ENCODE data around the gene ABR. TPM values are rescaled to one million over a fixed set of nuclear protein-coding genes. Genes with fewer than 3 reads are reported as not detected.
"Not testable (repeated sequence)": the region's sequence is repeated elsewhere in the genome, so short reads cannot be mapped to it uniquely, and the experiment has no call there.

Gene ABR
- total RNA-seq, 1 donor from 2014 or later: 70.9 TPM

GRCh38 chr17:1047879-1048470 is 131.8 kb downstream of the ABR start:
- no peak for TF ChIP-seq EZH2 (IDR thresholded peaks at IDR 0.05; ENCODE audit: insufficient read depth, low read length)
- no peak for TF ChIP-seq CTCF (IDR thresholded peaks at IDR 0.05; ENCODE audit: insufficient read depth, low read depth, low read length)
- Histone ChIP-seq H2AFZ (ENCODE audit: low read depth, low read length) (no peak overlapping the region), H3K9ac (ENCODE audit: low read length) (no peak overlapping the region), H3K36me3 (ENCODE audit: insufficient read depth, low read length) (no peaks in the 10 kb centered on the region), H3K27ac (ENCODE audit: low read depth, low read length) (no peak overlapping the region), H4K20me1 (ENCODE audit: insufficient read depth, low read length) (peaks cover 29% of the 10 kb centered on the region), H3K4me3 (ENCODE audit: insufficient read depth, low read depth, low read length) (no peak overlapping the region), H3K27me3 (ENCODE audit: insufficient read depth, low read length) (no peaks in the 10 kb centered on the region), H3K9me3 (ENCODE audit: insufficient read depth, low read depth, low read length) (no peaks in the 10 kb centered on the region), H3K4me2 (ENCODE audit: low read length) (no peak overlapping the region), H3K4me1 (ENCODE audit: insufficient read depth, low read length) (peaks cover 9% of the 10 kb centered on the region), H3K79me2 (ENCODE audit: insufficient read depth, low read length) (peaks cover under 1% of the 10 kb centered on the region)
- Mint-ChIP-seq H3K4me3 (ENCODE audit: unreplicated experiment) (no peak overlapping the region), H3K36me3 (ENCODE audit: low read depth, unreplicated experiment) (peaks cover 11% of the 10 kb centered on the region), H3K27ac (ENCODE audit: unreplicated experiment) (no peak overlapping the region), H3K4me1 (ENCODE audit: low read depth, unreplicated experiment) (peaks cover 2% of the 10 kb centered on the region), H3K9me3 (ENCODE audit: unreplicated experiment) (no peaks in the 10 kb centered on the region), H3K27me3 (ENCODE audit: low read depth, unreplicated experiment) (no peaks in the 10 kb centered on the region)
- DNase-seq (ENCODE audit: low read depth) (no peak), FAIRE-seq (no peak)

DNA sequence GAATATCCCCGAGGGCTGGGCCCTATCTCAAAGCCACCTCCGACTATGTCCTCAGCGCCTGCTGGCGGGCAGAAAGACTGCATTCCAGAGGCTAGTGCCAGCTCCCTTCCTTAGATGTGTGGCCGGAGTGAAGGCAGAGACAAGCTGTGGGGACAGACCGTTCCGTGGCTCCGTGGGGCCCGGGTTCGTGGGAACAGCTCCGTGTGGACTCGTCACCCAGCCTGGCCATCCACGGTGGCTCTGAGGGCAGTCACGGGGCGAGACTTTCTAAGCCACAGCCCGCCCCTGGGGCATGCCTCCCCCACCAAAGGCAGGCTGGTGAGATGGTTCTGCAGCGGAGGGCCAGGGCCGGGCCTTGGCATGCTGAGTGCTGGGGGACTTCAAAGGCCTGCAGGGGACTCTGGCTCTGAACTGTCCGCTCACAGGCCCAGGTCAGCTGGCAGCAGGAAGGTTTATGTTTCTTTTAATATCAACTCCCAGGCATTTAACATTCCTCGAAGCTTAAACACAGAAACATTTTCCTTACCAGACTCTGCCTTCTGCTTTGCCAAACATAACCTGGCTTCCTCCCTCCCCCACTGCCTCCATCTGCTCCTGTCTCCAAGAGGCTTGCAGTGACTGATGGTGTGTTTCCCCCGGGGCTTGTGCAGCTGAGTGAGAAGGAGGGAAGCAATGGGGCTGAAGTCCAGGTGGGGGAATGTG is 132.5 kb downstream of the ABR start:
- H2AFZ ChIP-seq (ENCODE audit: low read depth, low read length): no peak overlapping the region
- FAIRE-seq: no peak
- peaks cover 2% of the 10 kb centered on the region for H3K4me1 Mint-ChIP-seq (ENCODE audit: low read depth, unreplicated experiment)
- H3K27me3 Mint-ChIP-seq (ENCODE audit: low read depth, unreplicated experiment): no peaks in the 10 kb centered on the region
- no peak overlapping the region for H3K27ac ChIP-seq (ENCODE audit: low read depth, low read length)
- TF ChIP-seq CTCF (IDR thresholded peaks at IDR 0.05; ENCODE audit: insufficient read depth, low read depth, low read length): no peak
- TF ChIP-seq EZH2 (IDR thresholded peaks at IDR 0.05; ENCODE audit: insufficient read depth, low read length): no peak
- DNase-seq (ENCODE audit: low read depth): peak; percentile 49
- H4K20me1 ChIP-seq (ENCODE audit: insufficient read depth, low read length): peaks cover 36% of the 10 kb centered on the region
- no peak overlapping the region for H3K27ac Mint-ChIP-seq (ENCODE audit: unreplicated experiment)
- H3K9me3 Mint-ChIP-seq (ENCODE audit: unreplicated experiment): peaks cover 3% of the 10 kb centered on the region
- H3K27me3 ChIP-seq (ENCODE audit: insufficient read depth, low read length): no peaks in the 10 kb centered on the region
- peaks cover 9% of the 10 kb centered on the region for H3K4me1 ChIP-seq (ENCODE audit: insufficient read depth, low read length)
- H3K4me3 Mint-ChIP-seq (ENCODE audit: unreplicated experiment): no peak overlapping the region
- peaks cover 2% of the 10 kb centered on the region for H3K36me3 ChIP-seq (ENCODE audit: insufficient read depth, low read length)
- H3K4me2 ChIP-seq (ENCODE audit: low read length): no peak overlapping the region
- H3K79me2 ChIP-seq (ENCODE audit: insufficient read depth, low read length): peaks cover 7% of the 10 kb centered on the region
- H3K9ac ChIP-seq (ENCODE audit: low read length): no peak overlapping the region
- peaks cover 2% of the 10 kb centered on the region for H3K9me3 ChIP-seq (ENCODE audit: insufficient read depth, low read depth, low read length)
- H3K4me3 ChIP-seq (ENCODE audit: insufficient read depth, low read depth, low read length): no peak overlapping the region
- H3K36me3 Mint-ChIP-seq (ENCODE audit: low read depth, unreplicated experiment): peaks cover 17% of the 10 kb centered on the region

- H3K9me3 ChIP-seq (ENCODE audit: insufficient read depth, low read depth, low read length): peaks cover 4% of the 10 kb centered on the region
- Mint-ChIP-seq H3K9me3 (ENCODE audit: unreplicated experiment) (peaks cover 3% of the 10 kb centered on the region), H3K27me3 (ENCODE audit: low read depth, unreplicated experiment) (no peaks in the 10 kb centered on the region), H3K4me3 (ENCODE audit: unreplicated experiment) (no peak overlapping the region), H3K27ac (ENCODE audit: unreplicated experiment) (no peak overlapping the region), H3K36me3 (ENCODE audit: low read depth, unreplicated experiment) (peaks cover 22% of the 10 kb centered on the region), H3K4me1 (ENCODE audit: low read depth, unreplicated experiment) (peaks cover 2% of the 10 kb centered on the region)
- peaks cover 10% of the 10 kb centered on the region for H3K79me2 ChIP-seq (ENCODE audit: insufficient read depth, low read length)
- no peak overlapping the region for H2AFZ ChIP-seq (ENCODE audit: low read depth, low read length)
- no peak overlapping the region for H3K4me2 ChIP-seq (ENCODE audit: low read length)
- H3K9ac ChIP-seq (ENCODE audit: low read length): no peak overlapping the region
- no peaks in the 10 kb centered on the region for H3K27me3 ChIP-seq (ENCODE audit: insufficient read depth, low read length)
- H3K4me1 ChIP-seq (ENCODE audit: insufficient read depth, low read length): peaks cover 9% of the 10 kb centered on the region
- TF ChIP-seq CTCF (IDR thresholded peaks at IDR 0.05; ENCODE audit: insufficient read depth, low read depth, low read length): no peak
- H3K27ac ChIP-seq (ENCODE audit: low read depth, low read length): no peak overlapping the region
- peaks cover 42% of the 10 kb centered on the region for H4K20me1 ChIP-seq (ENCODE audit: insufficient read depth, low read length)
- H3K36me3 ChIP-seq (ENCODE audit: insufficient read depth, low read length): peaks cover 5% of the 10 kb centered on the region
- DNase-seq (ENCODE audit: low read depth): no peak
- H3K4me3 ChIP-seq (ENCODE audit: insufficient read depth, low read depth, low read length): no peak overlapping the region
- no peak for FAIRE-seq
Measured at GRCh38 chr17:1045456-1045855, 134.3 kb downstream of the ABR start.

GRCh38 chr17:1044387-1045009 is 135.3 kb downstream of the ABR start:
- not testable (repeated sequence) for H3K27ac ChIP-seq (ENCODE audit: low read depth, low read length); H3K27ac Mint-ChIP-seq (ENCODE audit: unreplicated experiment); H3K27me3 Mint-ChIP-seq (ENCODE audit: low read depth, unreplicated experiment); H3K27me3 ChIP-seq (ENCODE audit: insufficient read depth, low read length); H3K36me3 ChIP-seq (ENCODE audit: insufficient read depth, low read length); H3K4me1 Mint-ChIP-seq (ENCODE audit: low read depth, unreplicated experiment); H2AFZ ChIP-seq (ENCODE audit: low read depth, low read length); H3K9me3 Mint-ChIP-seq (ENCODE audit: unreplicated experiment); H3K4me3 ChIP-seq (ENCODE audit: insufficient read depth, low read depth, low read length); FAIRE-seq; H3K4me1 ChIP-seq (ENCODE audit: insufficient read depth, low read length); H3K9me3 ChIP-seq (ENCODE audit: insufficient read depth, low read depth, low read length); H3K4me2 ChIP-seq (ENCODE audit: low read length); H3K79me2 ChIP-seq (ENCODE audit: insufficient read depth, low read length); H3K9ac ChIP-seq (ENCODE audit: low read length); H3K4me3 Mint-ChIP-seq (ENCODE audit: unreplicated experiment); DNase-seq (ENCODE audit: low read depth)
- H4K20me1 ChIP-seq (ENCODE audit: insufficient read depth, low read length): peaks cover 47% of the 10 kb centered on the region
- peaks cover 17% of the 10 kb centered on the region for H3K36me3 Mint-ChIP-seq (ENCODE audit: low read depth, unreplicated experiment)

Measured in astrocyte (in vitro differentiated cells and primary cell).